Smooth muscle cell (in vitro differentiated cells): ENCODE measurements around the gene KCNN1. TPM values are rescaled to one million over a fixed set of nuclear protein-coding genes. Genes with fewer than 3 reads are reported as not detected.

Source experiments
- DNase-seq: peaks from one replicate; lab custom pipeline; 2025; ENCODE audit not compliant: unreplicated experiment; lab: John Stamatoyannopoulos, UW
- H2AFZ ChIP-seq: fragments of 200-600 bp; sonication (generic); 2 replicates; pipeline ENCODE4 v1.6.0; 2016; ENCODE audit warnings: antibody characterized with exemption, low read depth, mild to moderate bottlenecking
- H3F3A ChIP-seq: fragments of 200-600 bp; sonication (generic); 2 replicates; pipeline ENCODE4 v1.6.0; 2017; ENCODE audit warnings: antibody characterized with exemption, low read depth
- H3K27ac ChIP-seq: fragments of 200-600 bp; sonication (generic); 2 replicates; pipeline ENCODE4 v1.5.1; 2016; ENCODE audit warnings: low read depth, mild to moderate bottlenecking
- H3K27me3 ChIP-seq: fragments of 200-600 bp; sonication (generic); 2 replicates; pipeline ENCODE4 v1.6.1; 2016; ENCODE audit warnings: low read depth, mild to moderate bottlenecking
- H3K36me3 ChIP-seq: fragments of 200-600 bp; sonication (generic); 2 replicates; pipeline ENCODE4 v1.5.1; 2016; ENCODE audit warnings: low read depth
- H3K4me1 ChIP-seq: fragments of 200-600 bp; sonication (generic); 2 replicates; pipeline ENCODE4 v1.5.1; 2016; ENCODE audit warnings: low read depth
- H3K4me2 ChIP-seq: fragments of 200-600 bp; sonication (generic); 2 replicates; pipeline ENCODE4 v1.6.0; 2016; ENCODE audit warnings: mild to moderate bottlenecking
- H3K4me3 ChIP-seq: fragments of 200-600 bp; sonication (generic); 2 replicates; pipeline ENCODE4 v1.5.1; 2016; ENCODE audit warnings: mild to moderate bottlenecking
- H3K79me2 ChIP-seq: fragments of 200-600 bp; sonication (generic); 2 replicates; pipeline ENCODE4 v1.6.0; 2016; ENCODE audit warnings: low read depth, mild to moderate bottlenecking
- H3K9ac ChIP-seq: fragments of 200-600 bp; sonication (generic); 2 replicates; pipeline ENCODE4 v1.6.0; 2016; ENCODE audit warnings: low read depth
- H3K9me3 ChIP-seq: fragments of 200-600 bp; sonication (generic); replicated peaks from 2 replicates; pipeline ENCODE4 v1.5.1; 2016; ENCODE audit warnings: low read depth
- H4K20me1 ChIP-seq: fragments of 200-600 bp; sonication (generic); 2 replicates; pipeline ENCODE4 v1.6.0; 2016; ENCODE audit warnings: low read depth
- WGBS: methylation state at CpG from one replicate; pipeline ENCODE4 v1.1.7; 2016; ENCODE audit warnings: low lambda C conversion rate; 5-methylcytosine and 5-hydroxymethylcytosine counted together
- polyA plus RNA-seq: library from polyadenylated mRNA; unstranded; fragments of >200 nt; fragmentation: Nextera tagmentation; extraction: Ambion mirVana; gene quantifications from 2 replicates; pipeline ENCODE4 v1.2.1, GENCODE V29; 2016
- total RNA-seq: library from RNA; depleted of rRNA; stranded (reverse); fragments of >200 nt; gene quantifications from 2 replicates; pipeline ENCODE4 v1.2.3, GENCODE V29; 2014
- TF ChIP-seq, protein P1 (sequence below): fragments of 200-600 bp; sonication (generic); IDR thresholded peaks from 2 replicates; pipeline ENCODE4 v1.5.1; 2017; ENCODE audit warnings: borderline replicate concordance, mild to moderate bottlenecking, antibody characterized with exemption; ENCODE audit not compliant: insufficient read depth, poor library complexity, severe bottlenecking

The KCNN1 gene
- total and polyA plus RNA-seq, 2 experiments from 2014 or later, result 0.22 to 4.2 TPM

GRCh38 chr19:18041054-18041453, 74.1 kb downstream of the KCNN1 start:
- whole genome bisulfite sequencing, result 89% methylated on average over 2 of the region's 2 CpGs
- no peaks in the 10 kb centered on the region for H4K20me1 ChIP-seq
- H3F3A ChIP-seq, result no peaks in the 10 kb centered on the region
- no peak overlapping the region for H3K27ac ChIP-seq
- TF ChIP-seq, protein P1, sequence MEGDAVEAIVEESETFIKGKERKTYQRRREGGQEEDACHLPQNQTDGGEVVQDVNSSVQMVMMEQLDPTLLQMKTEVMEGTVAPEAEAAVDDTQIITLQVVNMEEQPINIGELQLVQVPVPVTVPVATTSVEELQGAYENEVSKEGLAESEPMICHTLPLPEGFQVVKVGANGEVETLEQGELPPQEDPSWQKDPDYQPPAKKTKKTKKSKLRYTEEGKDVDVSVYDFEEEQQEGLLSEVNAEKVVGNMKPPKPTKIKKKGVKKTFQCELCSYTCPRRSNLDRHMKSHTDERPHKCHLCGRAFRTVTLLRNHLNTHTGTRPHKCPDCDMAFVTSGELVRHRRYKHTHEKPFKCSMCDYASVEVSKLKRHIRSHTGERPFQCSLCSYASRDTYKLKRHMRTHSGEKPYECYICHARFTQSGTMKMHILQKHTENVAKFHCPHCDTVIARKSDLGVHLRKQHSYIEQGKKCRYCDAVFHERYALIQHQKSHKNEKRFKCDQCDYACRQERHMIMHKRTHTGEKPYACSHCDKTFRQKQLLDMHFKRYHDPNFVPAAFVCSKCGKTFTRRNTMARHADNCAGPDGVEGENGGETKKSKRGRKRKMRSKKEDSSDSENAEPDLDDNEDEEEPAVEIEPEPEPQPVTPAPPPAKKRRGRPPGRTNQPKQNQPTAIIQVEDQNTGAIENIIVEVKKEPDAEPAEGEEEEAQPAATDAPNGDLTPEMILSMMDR, result no peak
- H3K4me2 ChIP-seq, result no peak overlapping the region
- peaks cover 9% of the 10 kb centered on the region for H3K27me3 ChIP-seq
- no peak overlapping the region for H3K4me3 ChIP-seq
- no peaks in the 10 kb centered on the region for H3K79me2 ChIP-seq
- no peak overlapping the region for H3K9ac ChIP-seq
- H3K4me1 ChIP-seq, result no peaks in the 10 kb centered on the region
- no peaks in the 10 kb centered on the region for H3K36me3 ChIP-seq
- no peak for DNase-seq
- no peak overlapping the region for H2AFZ ChIP-seq
- no peaks in the 10 kb centered on the region for H3K9me3 ChIP-seq

DNA sequence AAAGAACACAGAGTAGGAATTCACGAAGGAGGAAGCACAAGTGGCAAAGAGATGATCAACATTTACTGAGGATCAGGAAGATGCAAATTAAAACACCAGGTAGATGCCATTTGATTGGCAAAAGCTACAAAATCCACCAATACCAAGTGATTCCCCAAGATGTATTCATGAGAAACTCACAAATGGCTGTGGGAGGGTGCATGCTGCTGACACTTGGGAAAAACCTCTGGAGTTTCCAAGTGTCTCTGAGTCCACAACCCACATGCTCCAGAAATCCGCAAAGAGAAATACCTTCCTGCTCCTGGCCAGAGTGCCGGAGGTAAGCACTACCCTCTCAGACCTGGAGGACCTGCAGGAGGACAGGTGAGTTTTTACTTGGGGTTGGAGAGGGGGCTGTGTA, 76.8 kb downstream of the KCNN1 start:
- no peaks in the 10 kb centered on the region for H3K36me3 ChIP-seq
- H3K9ac ChIP-seq, result no peak overlapping the region
- DNase-seq, result no peak
- H3K4me3 ChIP-seq, result no peak overlapping the region
- H4K20me1 ChIP-seq, result no peaks in the 10 kb centered on the region
- no peaks in the 10 kb centered on the region for H3F3A ChIP-seq
- no peak overlapping the region for H3K4me2 ChIP-seq
- H3K4me1 ChIP-seq, result no peaks in the 10 kb centered on the region
- TF ChIP-seq, protein P1, result no peak
- H3K27ac ChIP-seq, result no peak overlapping the region
- H3K27me3 ChIP-seq, result peaks cover 9% of the 10 kb centered on the region
- no peaks in the 10 kb centered on the region for H3K79me2 ChIP-seq
- H3K9me3 ChIP-seq, result no peaks in the 10 kb centered on the region
- WGBS, result 92% methylated on average over 3 of the region's 3 CpGs
- H2AFZ ChIP-seq, result no peak overlapping the region

DNA sequence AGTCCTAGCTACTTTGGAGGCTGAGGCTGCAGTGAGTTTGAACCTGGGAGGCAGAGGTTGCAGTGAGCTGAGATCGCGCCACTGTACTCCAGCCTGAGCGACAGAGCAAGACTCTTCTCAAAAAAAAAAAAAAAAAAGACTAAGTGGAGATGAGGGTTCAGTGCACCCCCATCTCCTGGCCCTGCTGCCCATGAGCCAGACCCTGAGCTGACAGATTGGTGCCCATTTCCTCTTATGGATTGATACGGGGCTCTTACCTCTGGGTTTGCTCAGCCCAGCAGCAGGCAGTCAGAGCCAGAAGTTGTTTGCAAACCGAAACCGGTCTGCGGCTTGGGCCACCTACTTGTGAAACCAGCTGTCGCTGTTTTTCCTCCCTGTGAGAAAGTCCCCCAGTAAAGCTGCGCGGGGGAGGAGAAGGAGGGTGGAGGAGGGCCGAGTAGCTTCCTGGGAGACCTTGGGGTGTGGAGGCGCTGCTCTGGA, 78.0 kb downstream of the KCNN1 start:
- peak overlapping the region; percentile 32 for H3K4me3 ChIP-seq
- H3K4me1 ChIP-seq, result no peaks in the 10 kb centered on the region
- H2AFZ ChIP-seq, result peak overlapping the region; percentile 28
- TF ChIP-seq, protein P1, result no peak
- DNase-seq, result peak; percentile 9
- peak overlapping the region; percentile 63 for H3K4me2 ChIP-seq
- no peaks in the 10 kb centered on the region for H3K9me3 ChIP-seq
- no peak overlapping the region for H3K9ac ChIP-seq
- H3K27ac ChIP-seq, result no peak overlapping the region
- H3F3A ChIP-seq, result no peaks in the 10 kb centered on the region
- H3K27me3 ChIP-seq, result peaks cover 9% of the 10 kb centered on the region
- H3K36me3 ChIP-seq, result no peaks in the 10 kb centered on the region
- H3K79me2 ChIP-seq, result no peaks in the 10 kb centered on the region
- WGBS, result 47% methylated on average over 12 of the region's 12 CpGs
- H4K20me1 ChIP-seq, result no peaks in the 10 kb centered on the region
